MM.1S (cell line): ENCODE data around the gene TNNC1.

Experiments used
- DNase-seq: peaks from one replicate; pipeline ENCODE4 v3.0.0-alpha.2; 2015
- H2AFZ ChIP-seq: fragments of 300-600 bp; sonication (generic); 2 replicates; pipeline ENCODE4 v1.6.0; 2016; ENCODE audit warnings: antibody characterized with exemption, low read length
- H3F3A ChIP-seq: fragments of 300-600 bp; sonication (generic); 2 replicates; pipeline ENCODE4 v1.6.1; 2016; ENCODE audit warnings: mild to moderate bottlenecking, antibody characterized with exemption, low read length, moderate library complexity, mixed read lengths; ENCODE audit not compliant: insufficient read depth
- H3K27ac ChIP-seq: fragments of 300-600 bp; sonication (generic); 2 replicates; pipeline ENCODE4 v1.5.1; 2016; ENCODE audit warnings: mild to moderate bottlenecking, low read length
- H3K27me3 ChIP-seq: fragments of 300-600 bp; sonication (generic); replicated peaks from 2 replicates; pipeline ENCODE4 v1.6.0; 2016; ENCODE audit warnings: low read length; ENCODE audit not compliant: insufficient read depth
- H3K36me3 ChIP-seq: fragments of 300-600 bp; sonication (generic); replicated peaks from 2 replicates; pipeline ENCODE4 v1.6.1; 2016; ENCODE audit warnings: mild to moderate bottlenecking, low read length, mixed read lengths; ENCODE audit not compliant: insufficient read depth
- H3K4me1 ChIP-seq: fragments of 300-600 bp; sonication (generic); 2 replicates; pipeline ENCODE4 v1.6.1; 2016; ENCODE audit warnings: low read length, mixed read lengths
- H3K4me2 ChIP-seq: fragments of 300-600 bp; sonication (generic); 2 replicates; pipeline ENCODE4 v1.6.0; 2016; ENCODE audit warnings: low read depth, low read length
- H3K4me3 ChIP-seq: fragments of 300-600 bp; sonication (generic); 2 replicates; pipeline ENCODE4 v1.5.1; 2016; ENCODE audit warnings: low read length, mixed read lengths
- H3K79me2 ChIP-seq: fragments of 300-600 bp; sonication (generic); 2 replicates; pipeline ENCODE4 v1.6.1; 2016; ENCODE audit warnings: mixed run types, low read length, mixed read lengths
- H3K9ac ChIP-seq: fragments of 300-600 bp; sonication (generic); 2 replicates; pipeline ENCODE4 v1.6.1; 2016; ENCODE audit warnings: low read length, mixed read lengths
- H3K9me2 ChIP-seq: fragments of 300-600 bp; sonication (generic); replicated peaks from 2 replicates; pipeline ENCODE4 v1.6.1; 2016; ENCODE audit warnings: mild to moderate bottlenecking, low read length, mixed read lengths; ENCODE audit not compliant: insufficient read depth
- H3K9me3 ChIP-seq: fragments of 300-600 bp; sonication (generic); replicated peaks from 2 replicates; pipeline ENCODE4 v1.6.1; 2016; ENCODE audit warnings: mild to moderate bottlenecking, low read length, mixed read lengths; ENCODE audit not compliant: insufficient read depth
- H4K20me1 ChIP-seq: fragments of 300-600 bp; sonication (generic); 2 replicates; pipeline ENCODE4 v1.6.1; 2016; ENCODE audit warnings: mild to moderate bottlenecking, low read length, moderate library complexity, mixed read lengths; ENCODE audit not compliant: insufficient read depth
- CTCF ChIP-seq: fragments of 300-600 bp; sonication (generic); IDR thresholded peaks from 2 replicates; pipeline ENCODE4 v1.5.1; 2016; ENCODE audit warnings: antibody characterized with exemption, low read length, mixed read lengths
- EZH2 ChIP-seq: fragments of 300-600 bp; sonication (generic); optimal IDR thresholded peaks from 2 replicates; pipeline ENCODE3; 2017; ENCODE audit warnings: low read depth, mild to moderate bottlenecking, antibody characterized with exemption, low read length, mixed read lengths
- EZH2phosphoT487 ChIP-seq: fragments of 300-600 bp; sonication (generic); IDR thresholded peaks from 2 replicates; pipeline ENCODE4 v1.6.1; 2018; ENCODE audit warnings: antibody characterized with exemption, low read length

Gene TNNC1

GRCh38 chr3:52484680-52485461 lies 31.0 kb upstream of the TNNC1 start:
- no peak for DNase-seq
- H3K9ac ChIP-seq, result no peak overlapping the region
- H4K20me1 ChIP-seq, result no peaks in the 10 kb centered on the region
- no peak overlapping the region for H3K4me3 ChIP-seq
- H3F3A ChIP-seq, result no peaks in the 10 kb centered on the region
- no peaks in the 10 kb centered on the region for H3K36me3 ChIP-seq
- no peaks in the 10 kb centered on the region for H3K27me3 ChIP-seq
- no peaks in the 10 kb centered on the region for H3K9me2 ChIP-seq
- no peaks in the 10 kb centered on the region for H3K79me2 ChIP-seq
- H3K9me3 ChIP-seq, result no peaks in the 10 kb centered on the region
- H3K4me1 ChIP-seq, result no peaks in the 10 kb centered on the region
- H3K4me2 ChIP-seq, result no peak overlapping the region
- TF ChIP-seq EZH2 (no peak), CTCF (no peak), EZH2phosphoT487 (no peak)
- no peak overlapping the region for H3K27ac ChIP-seq
- H2AFZ ChIP-seq, result no peak overlapping the region

GRCh38 chr3:52483577-52484381 lies 29.9 kb upstream of the TNNC1 start:
- DNase-seq, result no peak
- TF ChIP-seq CTCF, result no peak
- no peak for TF ChIP-seq EZH2phosphoT487
- TF ChIP-seq EZH2, result no peak
- no peak overlapping the region for H3K9ac ChIP-seq
- no peak overlapping the region for H3K4me2 ChIP-seq
- no peaks in the 10 kb centered on the region for H3K9me3 ChIP-seq
- H3K36me3 ChIP-seq, result no peaks in the 10 kb centered on the region
- H3K79me2 ChIP-seq, result no peaks in the 10 kb centered on the region
- no peak overlapping the region for H3K4me3 ChIP-seq
- H3K4me1 ChIP-seq, result no peaks in the 10 kb centered on the region
- H3F3A ChIP-seq, result no peaks in the 10 kb centered on the region
- no peaks in the 10 kb centered on the region for H3K9me2 ChIP-seq
- no peak overlapping the region for H3K27ac ChIP-seq
- H3K27me3 ChIP-seq, result no peaks in the 10 kb centered on the region
- H4K20me1 ChIP-seq, result no peaks in the 10 kb centered on the region
- no peak overlapping the region for H2AFZ ChIP-seq

DNA sequence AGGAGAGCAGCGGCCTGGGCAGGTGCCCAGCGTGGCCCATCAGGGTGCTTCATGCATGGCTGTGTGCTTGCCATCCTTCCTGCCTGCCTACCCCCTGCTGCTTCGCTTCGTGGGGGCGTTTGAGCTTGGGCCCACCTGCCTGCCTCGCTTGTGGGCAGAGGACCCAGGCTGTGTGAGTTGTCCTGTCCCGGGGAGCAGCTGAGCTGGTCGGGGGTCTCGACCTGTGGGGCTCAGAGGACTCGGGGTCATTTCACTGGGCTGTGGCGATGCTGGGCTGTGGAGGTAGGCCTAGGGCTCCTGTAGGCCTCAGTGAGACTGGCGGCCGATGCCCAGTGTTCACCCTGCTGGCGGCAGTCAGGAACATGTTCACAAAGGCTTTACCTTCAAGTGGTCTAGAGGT lies 29.2 kb upstream of the TNNC1 start:
- no peak for DNase-seq
- Histone ChIP-seq H3K9me3 (no peaks in the 10 kb centered on the region), H3K36me3 (no peaks in the 10 kb centered on the region)

More for the DNA sequence above, 29.2 kb upstream of the TNNC1 start:
- Histone ChIP-seq H2AFZ (no peak overlapping the region), H3K9me2 (no peaks in the 10 kb centered on the region), H4K20me1 (no peaks in the 10 kb centered on the region), H3F3A (no peaks in the 10 kb centered on the region), H3K9ac (no peak overlapping the region), H3K4me3 (no peak overlapping the region), H3K79me2 (no peaks in the 10 kb centered on the region), H3K4me2 (no peak overlapping the region), H3K27ac (no peak overlapping the region), H3K4me1 (no peaks in the 10 kb centered on the region), H3K27me3 (no peaks in the 10 kb centered on the region)
- no peak for TF ChIP-seq CTCF
- TF ChIP-seq EZH2phosphoT487, result no peak
- TF ChIP-seq EZH2, result no peak
